DMS53 (cell line): ENCODE measurements around the gene LAMA5.

Source experiments
- DNase-seq: peaks from one replicate; lab custom pipeline; 2025; lab: John Stamatoyannopoulos, UW

The LAMA5 gene

GRCh38 chr20:62372042-62372993, 5.2 kb upstream of the LAMA5 start:
- no peak for DNase-seq

- DNase-seq, result no peak
Measured at GRCh38 chr20:62371588-62372041, 4.5 kb upstream of the LAMA5 start.

GRCh38 chr20:62370807-62371587, 3.9 kb upstream of the LAMA5 start:
- DNase-seq, result no peak

- DNase-seq, result peak; percentile 32
Measured at GRCh38 chr20:62370115-62370806, 3.1 kb upstream of the LAMA5 start.

GRCh38 chr20:62369815-62370114, 2.7 kb upstream of the LAMA5 start:
- no peak for DNase-seq

- peak; percentile 74 for DNase-seq
Measured at GRCh38 chr20:62368976-62369814, 2.1 kb upstream of the LAMA5 start.

- DNase-seq, result peak; percentile 82
Measured at GRCh38 chr20:62368392-62368975, 1.4 kb upstream of the LAMA5 start.

GRCh38 chr20:62367633-62368391, 700 bp upstream of the LAMA5 start:
- DNase-seq, result peak; percentile 92

GRCh38 chr20:62366370-62367135, 559 bp downstream of the LAMA5 start:
- DNase-seq, result peak; percentile 64

GRCh38 chr20:62365814-62366369, 1.2 kb downstream of the LAMA5 start:
- DNase-seq, result peak; percentile 53

- no peak for DNase-seq
Measured at GRCh38 chr20:62364911-62365736, 2.0 kb downstream of the LAMA5 start.

GRCh38 chr20:62363920-62364851, 2.9 kb downstream of the LAMA5 start:
- no peak for DNase-seq

- DNase-seq, result no peak
Measured at GRCh38 chr20:62362991-62363919, 3.9 kb downstream of the LAMA5 start.

GRCh38 chr20:62362590-62362940, 4.5 kb downstream of the LAMA5 start:
- DNase-seq, result no peak

GRCh38 chr20:62361799-62362589, 5.1 kb downstream of the LAMA5 start:
- DNase-seq, result no peak
